KG1 (cell line): ENCODE results near the gene ISG15.
"Not testable (repeated sequence)": the region's sequence is repeated elsewhere in the genome, so short reads cannot be mapped to it uniquely, and the experiment has no call there.

Experiments used
- DNase-seq: peaks from one replicate; lab custom pipeline; 2025; lab: John Stamatoyannopoulos, UW

The ISG15 gene

GRCh38 chr1:995665-996633, 17.3 kb upstream of the ISG15 start:
- no peak for DNase-seq

- DNase-seq, result no peak
These were observed 16.2 kb upstream of the ISG15 start for GRCh38 chr1:996851-997712.

- DNase-seq, result no peak
These were observed 15.6 kb upstream of the ISG15 start for GRCh38 chr1:997713-997992.

GRCh38 chr1:997993-998744, 15.1 kb upstream of the ISG15 start:
- no peak for DNase-seq

- no peak for DNase-seq
These were observed 14.6 kb upstream of the ISG15 start for GRCh38 chr1:998745-998994.

- no peak for DNase-seq
These were observed 14.1 kb upstream of the ISG15 start for GRCh38 chr1:998995-999724.

GRCh38 chr1:999725-1000356, 13.5 kb upstream of the ISG15 start, which contains the start of gene HES4:
Gene HES4, minus strand, starts transcription at chr1:1000097. Its CDS starts 124 bp downstream, at chr1:999973.
- no peak for DNase-seq

GRCh38 chr1:1000357-1001056, 12.8 kb upstream of the ISG15 start:
- no peak for DNase-seq

GRCh38 chr1:1001057-1001783, 12.1 kb upstream of the ISG15 start:
- DNase-seq, result no peak

GRCh38 chr1:1003618-1004419, 9.5 kb upstream of the ISG15 start:
- no peak for DNase-seq

GRCh38 chr1:1004420-1004779, 8.9 kb upstream of the ISG15 start:
- no peak for DNase-seq

GRCh38 chr1:1004780-1005697, 8.3 kb upstream of the ISG15 start:
- DNase-seq, result no peak

GRCh38 chr1:1005774-1006304, 7.5 kb upstream of the ISG15 start:
- no peak for DNase-seq

- DNase-seq, result no peak
These were observed 6.8 kb upstream of the ISG15 start for GRCh38 chr1:1006305-1007159.

- not testable (repeated sequence) for DNase-seq
These were observed 3.2 kb upstream of the ISG15 start for GRCh38 chr1:1010131-1010530.

- DNase-seq, result no peak
These were observed 1.8 kb upstream of the ISG15 start for GRCh38 chr1:1011396-1011949.

- not testable (repeated sequence) for DNase-seq
These were observed 577 bp upstream of the ISG15 start for GRCh38 chr1:1012736-1013104.
